K562 (cell line): ENCODE results near the gene STT3B. TPM values are rescaled to one million over a fixed set of nuclear protein-coding genes. Genes with fewer than 3 reads are reported as not detected.

Source experiments
- BMI1 ChIP-seq: fragments of 150-350 bp; IDR thresholded peaks from 2 replicates; pipeline ENCODE4 v1.6.1; 2014; ENCODE audit warnings: low read length
- CHD7 ChIP-seq: fragments of 200-600 bp; sonication (generic); IDR thresholded peaks from one replicate; pipeline ENCODE4 v1.6.1; 2012; ENCODE audit warnings: mild to moderate bottlenecking, low read depth, low read length, inconsistent platforms
- CREB1 ChIP-seq, 2 experiments: sonication (generic) in 1 of 2; formaldehyde crosslinking in 1 of 2; IDR thresholded peaks; 2 replicates each; pipeline versions ENCODE4 v1.6.1 to v1.8.0; 2012 to 2022; ENCODE audit warnings: inconsistent platforms in 1 of 2, mild to moderate bottlenecking in 1 of 2, missing genetic modification reagents in 1 of 2, moderate library complexity in 1 of 2
- KDM2B ChIP-seq: fragments of 250-450 bp; sonication (Bioruptor Pico); IDR thresholded peaks from 2 replicates; pipeline ENCODE4 v1.8.0; 2021; ENCODE audit warnings: mild to moderate bottlenecking, moderate library complexity
- MXI1 ChIP-seq: IDR thresholded peaks from 2 replicates; pipeline ENCODE4 v1.6.1; 2011; ENCODE audit warnings: low read depth, mild to moderate bottlenecking, improper control_type of control experiment, low read length
- NCOR1 ChIP-seq: fragments of 450-650 bp; IDR thresholded peaks from 2 replicates; pipeline ENCODE4 v1.6.1; 2016; ENCODE audit warnings: mild to moderate bottlenecking, moderate library complexity
- NR2F6 ChIP-seq: fragments of 450-650 bp; formaldehyde crosslinking; IDR thresholded peaks from 2 replicates; pipeline ENCODE4 v1.4.0; 2020; ENCODE audit warnings: mild to moderate bottlenecking
- PKNOX1 ChIP-seq: fragments of 450-650 bp; IDR thresholded peaks from 2 replicates; pipeline ENCODE4 v1.6.1; 2016
- TCF7L2 ChIP-seq: fragments of 150-350 bp; IDR thresholded peaks from 2 replicates; pipeline ENCODE4 v1.6.1; 2016; ENCODE audit warnings: low read depth, mild to moderate bottlenecking, low read length, moderate library complexity
- USF2 ChIP-seq: sonication (generic); formaldehyde crosslinking; IDR thresholded peaks from 2 replicates; pipeline ENCODE4 v1.5.0; 2020; ENCODE audit warnings: missing genetic modification reagents
- ZBTB43 ChIP-seq: sonication (generic); formaldehyde crosslinking; IDR thresholded peaks from 2 replicates; pipeline ENCODE4 v1.8.0; 2023; ENCODE audit warnings: mild to moderate bottlenecking, missing genetic modification reagents
- ZNF175 ChIP-seq: fragments of 200-800 bp; sonication (Bioruptor generic); IDR thresholded peaks from 2 replicates; pipeline ENCODE4 v1.6.1; 2016; ENCODE audit warnings: low read depth, mild to moderate bottlenecking, missing genetic modification characterization, missing compliant biosample characterization
- ZNF551 ChIP-seq: fragments of 250-450 bp; sonication (Bioruptor Pico); IDR thresholded peaks from 2 replicates; pipeline ENCODE4 v1.5.0; 2021; ENCODE audit warnings: mild to moderate bottlenecking, moderate library complexity
- polyA plus RNA-seq, 8 experiments: library from polyadenylated mRNA; depleted of rRNA in 4 of 8; stranded (reverse) in 5 of 8; unstranded in 3 of 8; fragments of >200 nt; fragmentation: Nextera tagmentation in 2 of 8; fragmentation: Illumina TruSeq in 1 of 8; extraction: Ambion mirVana in 2 of 8; extraction: Trizol in 1 of 8; gene quantifications; 2 replicates each; pipeline versions ENCODE4 v1.2.1 to v1.2.3, GENCODE V29; 2011 to 2014; ENCODE audit warnings: inconsistent platforms in 1 of 8, missing spikeins in 1 of 8
- total RNA-seq, 7 experiments: library from RNA; depleted of rRNA in 6 of 7; stranded (reverse); fragments of >200 nt in 6 of 7; fragmentation: Illumina TruSeq in 2 of 7; extraction: Trizol in 2 of 7; gene quantifications; 2 replicates each; pipeline versions ENCODE4 v1.2.1 to v1.2.3, GENCODE V29; 2011 to 2021; ENCODE audit warnings: low replicate concordance in 1 of 7

STT3B gene
- total and polyA plus RNA-seq, 9 of the 15 experiments (the other 6 are each of a cell fraction or from before 2014, with no cell fraction given) = 22.4 to 147 (median 100) TPM

GRCh38 chr3:31531992-31532586 lies 636 bp upstream of the STT3B start (continued):
- no peak for TF ChIP-seq ZNF551
- TF ChIP-seq ZBTB43 (CRISPR knock-in tag) = peak; percentile 77; the same call in 1 of the 2 replicates
- peak; percentile 94 for TF ChIP-seq PKNOX1
- no peak for TF ChIP-seq CHD7
- TF ChIP-seq MXI1 = peak; percentile 9; the same call in 1 of the 2 replicates
- peak; percentile 90; the same call in 1 of the 2 replicates for TF ChIP-seq NR2F6 (CRISPR knock-in tag)
- peak; percentile 98 for TF ChIP-seq USF2 (CRISPR knock-in tag)
- no peak; the same call in none of the 2 replicates for TF ChIP-seq CREB1 (IDR thresholded peaks at IDR 0.05)
- TF ChIP-seq CREB1 (CRISPR knock-in tag; IDR thresholded peaks at IDR 0.05) = peak; percentile 76; the same call in 1 of the 2 replicates
- peak; percentile 94 for TF ChIP-seq KDM2B (CRISPR knock-in tag)
- TF ChIP-seq NCOR1 = peak; percentile 81
- TF ChIP-seq BMI1 = no peak
- TF ChIP-seq TCF7L2 = no peak
- TF ChIP-seq ZNF175 = no peak
